GM23338 (cell line): ENCODE results near the gene CACNB1. TPM values are rescaled to one million over a fixed set of nuclear protein-coding genes. Genes with fewer than 3 reads are reported as not detected.

Source experiments
- ATAC-seq: fragments of 200-7000 bp; cut with Tn5 transposase; 3 replicates; pipeline ENCODE4 v1.9.1; 2020
- DNase-seq: peaks from one replicate; pipeline ENCODE4 v3.0.0-alpha.2; 2015; ENCODE audit warnings: low spot score
- H2AFZ ChIP-seq: fragments of 200-600 bp; sonication (generic); 2 replicates; pipeline ENCODE4 v1.8.0; 2016; ENCODE audit warnings: antibody characterized with exemption, mild to moderate bottlenecking, moderate library complexity
- H3F3A ChIP-seq: fragments of 200-600 bp; sonication (generic); replicated peaks from 2 replicates; pipeline ENCODE4 v1.8.0; 2017; ENCODE audit warnings: antibody characterized with exemption, mixed run types, low read depth
- H3K27ac ChIP-seq: fragments of 200-600 bp; sonication (generic); 2 replicates; pipeline ENCODE4 v1.6.1; 2016; ENCODE audit warnings: low read depth
- H3K27me3 ChIP-seq: fragments of 200-600 bp; sonication (generic); 2 replicates; pipeline ENCODE4 v1.8.0; 2016; ENCODE audit warnings: mild to moderate bottlenecking, mixed run types, moderate library complexity; ENCODE audit not compliant: insufficient read depth
- H3K36me3 ChIP-seq: fragments of 200-600 bp; sonication (generic); 2 replicates; pipeline ENCODE4 v1.8.0; 2016; ENCODE audit warnings: mild to moderate bottlenecking; ENCODE audit not compliant: insufficient read depth
- H3K4me1 ChIP-seq: fragments of 200-600 bp; sonication (generic); 2 replicates; pipeline ENCODE4 v1.8.0; 2016; ENCODE audit warnings: mild to moderate bottlenecking, moderate library complexity; ENCODE audit not compliant: insufficient read depth
- H3K4me2 ChIP-seq: fragments of 200-600 bp; sonication (generic); 2 replicates; pipeline ENCODE4 v1.7.1; 2017; ENCODE audit warnings: mixed run types
- H3K4me3 ChIP-seq: fragments of 200-600 bp; sonication (generic); 2 replicates; pipeline ENCODE4 v1.6.1; 2016; ENCODE audit warnings: mixed run types
- H3K79me2 ChIP-seq: fragments of 200-600 bp; sonication (generic); replicated peaks from 2 replicates; pipeline ENCODE4 v1.8.0; 2017; ENCODE audit warnings: mild to moderate bottlenecking; ENCODE audit not compliant: insufficient read depth
- H3K9me2 ChIP-seq: fragments of 200-600 bp; sonication (generic); 2 replicates; pipeline ENCODE4 v1.8.0; 2017; ENCODE audit not compliant: insufficient read depth
- H4K20me1 ChIP-seq: fragments of 200-600 bp; sonication (generic); replicated peaks from 2 replicates; pipeline ENCODE4 v1.8.0; 2017; ENCODE audit warnings: mild to moderate bottlenecking; ENCODE audit not compliant: insufficient read depth
- H3K27ac Mint-ChIP-seq: 2 replicates; pipeline ENCODE4 v1.8.0; 2020; ENCODE audit warnings: inconsistent platforms, mild to moderate bottlenecking, moderate library complexity, mixed read lengths
- H3K27me3 Mint-ChIP-seq: 3 replicates; pipeline ENCODE4 v1.8.0; 2022; ENCODE audit warnings: low read depth, mild to moderate bottlenecking, moderate library complexity, mixed read lengths, inconsistent platforms; ENCODE audit not compliant: insufficient read depth, poor library complexity
- H3K36me3 Mint-ChIP-seq: 3 replicates; pipeline ENCODE4 v1.8.0; 2021; ENCODE audit warnings: low read depth, mild to moderate bottlenecking, inconsistent platforms, moderate library complexity, mixed read lengths
- H3K4me1 Mint-ChIP-seq: 3 replicates; pipeline ENCODE4 v1.8.0; 2020; ENCODE audit warnings: mild to moderate bottlenecking, inconsistent platforms, mixed read lengths
- H3K4me3 Mint-ChIP-seq: 3 replicates; pipeline ENCODE4 v1.8.0; 2021; ENCODE audit warnings: moderate library complexity, mild to moderate bottlenecking, inconsistent platforms, mixed read lengths
- H3K9me3 Mint-ChIP-seq: 3 replicates; pipeline ENCODE4 v1.8.0; 2020; ENCODE audit warnings: moderate library complexity, mild to moderate bottlenecking, inconsistent platforms, mixed read lengths
- EZH2 ChIP-seq: fragments of 200-600 bp; sonication (generic); IDR thresholded peaks from one replicate; pipeline ENCODE4 v1.8.0; 2017; ENCODE audit warnings: antibody characterized with exemption, mild to moderate bottlenecking, low read depth; ENCODE audit not compliant: unreplicated experiment
- REST ChIP-seq: IDR thresholded peaks from one replicate; pipeline ENCODE4 v1.6.1; 2018; ENCODE audit warnings: antibody characterized with exemption; ENCODE audit not compliant: unreplicated experiment
- ZNF462 ChIP-seq: fragments of 250-450 bp; sonication (Bioruptor Pico); IDR thresholded peaks from 2 replicates; pipeline ENCODE4 v1.5.0; 2020; ENCODE audit warnings: mild to moderate bottlenecking, moderate library complexity
- polyA plus RNA-seq: library from polyadenylated mRNA; unstranded; fragments of >200 nt; fragmentation: Nextera tagmentation; extraction: Ambion mirVana; gene quantifications from 2 replicates; pipeline ENCODE4 v1.2.1, GENCODE V29; 2016
- total RNA-seq: library from RNA; depleted of rRNA; stranded (reverse); fragments of >200 nt; shearing (Covaris generic); gene quantifications from 2 replicates; pipeline ENCODE4 v1.2.3, GENCODE V29; 2014

Gene CACNB1
- total and polyA plus RNA-seq, 2 experiments from 2014 or later: 8.4 to 13.1 TPM

- DNase-seq (no peak), ATAC-seq (peak; percentile 18)
- Histone ChIP-seq H3K27me3 (peaks cover 34% of the 10 kb centered on the region), H3K27ac (no peak overlapping the region), H4K20me1 (no peaks in the 10 kb centered on the region), H3K79me2 (no peaks in the 10 kb centered on the region), H3K36me3 (no peaks in the 10 kb centered on the region), H2AFZ (peak overlapping the region; percentile 88), H3K9me2 (no peaks in the 10 kb centered on the region), H3K4me1 (peaks cover 7% of the 10 kb centered on the region; the same call in 1 of the 2 replicates), H3F3A (0 out of 2 replicates have a peak, but pooled peaks cover 8% of the 10 kb centered on the region), H3K4me3 (peak overlapping the region; percentile 81), H3K4me2 (peak overlapping the region; percentile 94)
- TF ChIP-seq REST: no peak
- TF ChIP-seq ZNF462 (CRISPR knock-in tag): no peak
- TF ChIP-seq EZH2: peak; percentile 71
- H3K27me3 Mint-ChIP-seq: peaks cover 40% of the 10 kb centered on the region
- no peak overlapping the region for H3K27ac Mint-ChIP-seq
- H3K4me1 Mint-ChIP-seq: peaks cover 19% of the 10 kb centered on the region
- no peaks in the 10 kb centered on the region; the same call in 2 of the 3 replicates for H3K9me3 Mint-ChIP-seq
- no peaks in the 10 kb centered on the region; the same call in 2 of the 3 replicates for H3K36me3 Mint-ChIP-seq
- peak overlapping the region; percentile 82 for H3K4me3 Mint-ChIP-seq
These were observed 27.4 kb upstream of the CACNB1 start for GRCh38 chr17:39224778-39225307.
